GM19025 (cell line): Measurements from ENCODE around the gene RPH3AL.

ENCODE experiments used
- ATAC-seq: cut with Tn5 transposase; IDR thresholded peaks from one replicate; pipeline ENCODE4 v1.9.1; 2021; ENCODE audit warnings: mild to moderate bottlenecking, low read depth, moderate library complexity; ENCODE audit not compliant: unreplicated experiment

Gene RPH3AL

GRCh38 chr17:193426-193810 lies 159.2 kb downstream of the RPH3AL start:
- ATAC-seq, result no peak

DNA sequence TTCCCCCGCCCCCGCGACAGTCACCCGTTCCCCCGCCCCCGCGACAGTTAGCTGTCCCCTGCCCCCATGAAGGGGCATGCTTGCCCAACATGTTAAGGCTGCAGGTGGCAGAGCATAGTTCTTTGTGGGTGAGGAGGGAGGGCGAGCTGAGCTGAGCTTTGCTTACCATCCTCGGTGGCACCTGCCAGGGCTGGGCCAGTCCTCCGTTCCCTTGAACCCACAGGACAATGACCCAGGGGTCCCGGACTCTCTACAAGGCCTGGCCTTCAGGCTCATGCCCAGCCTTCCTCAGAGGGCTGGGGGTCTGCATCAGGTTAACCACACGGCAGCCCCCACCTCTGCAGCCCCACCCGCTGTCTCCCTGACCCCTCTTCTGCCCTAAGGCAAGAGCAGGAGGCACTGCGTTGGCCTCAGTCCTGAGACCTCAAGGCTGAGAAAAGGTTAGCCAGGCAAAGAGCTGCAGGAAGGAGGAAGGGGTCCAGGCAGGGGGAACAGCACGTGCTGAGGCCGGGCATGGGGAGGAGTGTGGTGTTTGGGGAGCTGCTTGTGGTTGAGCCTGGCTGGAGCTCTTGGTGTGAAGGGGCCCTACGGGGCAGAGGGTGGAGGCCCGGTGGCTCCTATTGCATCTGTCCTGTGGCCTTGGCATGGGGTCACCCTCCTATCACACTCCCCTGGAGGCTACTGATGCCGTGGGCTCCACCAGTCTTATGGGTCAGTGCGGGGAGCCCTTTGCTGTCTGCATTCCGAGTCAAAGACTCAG lies 159.8 kb downstream of the RPH3AL start:
- no peak for ATAC-seq

GRCh38 chr17:189444-189843 lies 163.2 kb downstream of the RPH3AL start:
- ATAC-seq, result no peak

DNA sequence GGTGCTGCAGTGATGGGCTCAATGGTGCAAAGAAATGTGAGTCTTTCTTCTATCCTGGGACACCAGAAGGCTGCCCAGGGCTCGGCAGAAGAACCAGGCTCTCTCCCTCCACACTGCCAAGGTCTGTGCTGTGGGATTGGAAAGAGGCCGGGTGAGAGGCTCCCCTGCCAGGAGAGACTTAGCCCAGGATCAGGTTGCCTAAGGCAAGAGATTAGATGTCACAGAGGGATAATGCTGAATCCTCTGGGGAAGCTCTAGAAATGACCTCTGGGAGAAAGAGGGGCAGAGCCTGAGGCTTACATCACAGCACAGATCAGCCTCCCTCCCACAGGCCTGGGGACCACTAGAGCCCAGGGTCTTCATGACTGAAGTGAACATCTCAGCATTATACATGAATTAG lies 165.5 kb downstream of the RPH3AL start:
- no peak for ATAC-seq

- no peak for ATAC-seq
Observed at GRCh38 chr17:185445-186138, 167.0 kb downstream of the RPH3AL start.

GRCh38 chr17:183021-183420 lies 169.6 kb downstream of the RPH3AL start:
- no peak for ATAC-seq

DNA sequence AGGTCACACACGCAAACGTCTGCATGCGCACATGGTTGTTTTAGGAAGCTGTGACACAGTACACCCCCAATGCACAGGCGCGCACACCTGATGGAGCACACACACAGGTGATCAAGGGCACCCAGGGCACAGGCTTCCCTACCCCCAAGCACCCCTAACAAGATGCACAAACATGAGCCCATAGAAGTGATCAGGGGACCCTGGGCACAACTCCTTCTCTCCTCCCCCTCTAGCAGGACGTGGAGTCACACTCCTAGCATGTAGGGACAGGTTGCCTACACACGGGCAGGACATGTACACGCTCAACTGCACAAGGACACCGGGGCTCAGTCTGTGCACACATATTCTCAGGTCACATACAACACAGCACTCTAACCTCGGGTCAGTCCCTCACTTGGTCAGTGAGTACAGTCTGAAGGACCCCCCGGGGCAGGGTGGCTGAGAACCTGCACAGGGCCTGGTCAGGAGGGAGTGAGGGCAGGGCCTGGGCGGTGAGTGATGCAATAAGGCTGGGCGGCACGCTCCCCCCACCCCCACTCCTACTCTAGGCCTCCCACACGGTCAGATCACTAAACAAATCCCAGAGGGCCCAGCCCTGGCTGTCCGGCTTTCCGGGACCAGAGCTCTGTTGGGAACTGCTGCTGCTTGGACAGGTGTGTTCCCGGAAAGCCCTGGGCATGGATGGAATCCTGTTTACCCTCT lies 170.4 kb downstream of the RPH3AL start:
- no peak for ATAC-seq

- no peak for ATAC-seq
Observed at GRCh38 chr17:181245-182049, 171.2 kb downstream of the RPH3AL start, which contains the start of gene DOC2B. Gene DOC2B (minus strand): TSS chr17:181650. CDS start chr17:181479, 171 bp downstream.

GRCh38 chr17:180381-181244 lies 172.0 kb downstream of the RPH3AL start:
- no peak for ATAC-seq

DNA sequence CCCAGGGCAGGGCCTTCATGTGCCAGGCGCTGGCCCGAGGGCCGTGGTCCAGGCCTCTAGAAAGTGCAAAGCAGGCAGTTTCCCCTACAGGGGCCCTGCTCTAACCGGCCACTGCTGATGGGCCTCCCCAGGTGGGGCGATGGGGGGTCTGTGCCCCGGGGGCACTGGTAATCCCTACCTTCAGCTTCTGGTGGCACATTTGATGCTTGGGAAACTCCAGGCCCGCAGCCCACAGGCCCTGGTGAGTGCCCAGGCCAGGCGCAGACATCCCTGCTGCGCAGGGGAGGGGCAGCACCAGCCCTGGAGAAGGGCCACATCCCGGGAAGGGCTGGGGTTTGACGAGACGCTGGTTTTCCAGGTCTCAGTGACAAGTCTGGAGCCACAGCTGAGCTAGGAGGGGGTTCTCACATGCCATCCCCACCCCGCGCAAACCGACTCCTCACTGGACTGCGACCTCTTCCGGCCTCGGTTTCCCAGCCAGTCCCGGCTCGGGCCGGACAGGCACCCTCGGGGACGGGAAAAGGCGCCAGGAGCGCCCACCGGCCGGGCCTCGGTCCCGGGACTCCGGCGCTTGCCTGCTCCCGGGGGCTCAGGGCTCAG lies 172.7 kb downstream of the RPH3AL start:
- no peak for ATAC-seq

DNA sequence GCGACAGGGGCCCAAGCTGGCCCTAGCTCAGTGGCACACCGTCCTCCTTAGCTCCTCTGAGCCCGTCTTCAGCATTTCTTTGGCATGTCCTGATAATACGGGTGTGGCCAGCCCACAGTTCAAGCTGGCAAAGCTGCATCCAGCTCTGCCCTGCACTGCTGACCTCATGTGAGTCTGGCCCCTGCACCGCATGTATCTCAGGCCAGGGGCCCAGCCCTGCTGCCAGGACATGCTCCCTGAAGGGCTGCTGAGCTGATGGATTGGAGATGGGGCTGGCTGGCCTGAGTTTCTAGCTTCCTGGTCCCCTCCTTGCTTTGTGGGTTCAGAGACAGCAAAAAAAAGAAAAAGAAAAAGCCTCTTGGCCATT lies 173.6 kb downstream of the RPH3AL start:
- no peak for ATAC-seq

GRCh38 chr17:178292-179065 lies 174.1 kb downstream of the RPH3AL start:
- ATAC-seq, result no peak

DNA sequence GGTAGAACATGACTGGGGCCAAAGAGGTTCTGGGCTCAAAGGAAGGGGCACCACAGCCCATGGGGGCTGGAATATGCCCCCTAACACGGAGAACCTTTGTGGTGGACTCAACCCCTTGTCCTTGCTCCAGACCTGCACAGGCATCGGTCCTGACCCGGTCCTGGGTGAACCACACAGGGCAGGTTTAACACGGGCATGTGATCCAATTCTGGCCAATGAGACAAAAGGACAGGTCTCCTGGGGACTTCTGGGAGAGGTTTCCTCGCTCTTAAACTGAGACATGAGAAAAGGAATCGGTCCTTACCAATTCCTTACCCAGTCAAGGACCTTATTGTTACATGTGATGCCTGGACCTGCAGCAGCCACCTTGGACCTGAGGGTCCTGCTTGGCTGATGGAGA lies 174.8 kb downstream of the RPH3AL start:
- no peak for ATAC-seq

- ATAC-seq, result no peak
Observed at GRCh38 chr17:177155-177554, 175.5 kb downstream of the RPH3AL start.

- no peak for ATAC-seq
Observed at GRCh38 chr17:173166-173911, 179.3 kb downstream of the RPH3AL start.

DNA sequence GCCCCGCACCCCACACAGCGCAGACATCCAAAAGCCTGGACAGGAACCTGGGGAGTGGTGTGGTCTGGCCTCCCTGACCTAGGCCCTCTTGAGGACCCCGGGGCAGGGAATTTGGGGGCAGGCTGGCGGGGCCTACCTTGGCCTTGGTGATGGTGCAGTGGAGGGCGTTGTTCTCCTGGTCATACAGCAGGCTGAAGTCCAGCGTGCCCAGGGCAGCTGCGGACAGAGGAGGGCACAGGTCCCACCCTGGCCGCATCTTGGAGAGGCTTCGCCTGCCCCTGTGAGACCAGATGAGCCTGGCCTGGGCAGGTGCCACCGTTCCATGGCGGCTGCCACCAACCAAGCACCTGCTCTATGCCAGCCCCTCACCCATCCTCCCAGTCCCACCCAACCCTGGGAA lies 180.2 kb downstream of the RPH3AL start:
- ATAC-seq, result no peak

GRCh38 chr17:171871-172270 lies 180.7 kb downstream of the RPH3AL start:
- ATAC-seq, result no peak

- ATAC-seq, result no peak
Observed at GRCh38 chr17:170130-170670, 182.4 kb downstream of the RPH3AL start.
